ENCODE data around the gene AIP. TPM values are rescaled to one million over a fixed set of nuclear protein-coding genes. Genes with fewer than 3 reads are reported as not detected.

The AIP gene
- total and polyA plus RNA-seq, 9 donors = 33.5 to 114 (median 65.4) TPM

- TF ChIP-seq CTCF (IDR thresholded peaks at IDR 0.05) = no peak
- no peak for TF ChIP-seq POLR2A (IDR thresholded peaks at IDR 0.05)
- no peak for TF ChIP-seq EP300 (IDR thresholded peaks at IDR 0.05)
- Histone ChIP-seq H3K4me3 (no peak within 1 kb of the TSS), H3K27me3 (no peaks in the 10 kb centered on the region), H3K9me3 (no peaks in the 10 kb centered on the region), H3K4me1 (ENCODE audit: insufficient read depth) (no peaks in the 10 kb centered on the region), H3K36me3 (no peaks in the 10 kb centered on the region), H3K27ac (no peak within 1 kb of the TSS)
- DNase-seq = no peak
- intact Hi-C loops (cut with DNase I) = no loop called here
- WGBS, 3 donors = 80 to 88% (median 80%) methylated on average over 27 to 33 of the region's 33 CpGs
Measured at GRCh38 chr11:67452141-67452952, 30.5 kb upstream of the AIP start, which contains the start of gene GPR152. Gene GPR152 (minus strand): TSS chr11:67452729. CDS start chr11:67452724, 5 bp downstream.

DNA sequence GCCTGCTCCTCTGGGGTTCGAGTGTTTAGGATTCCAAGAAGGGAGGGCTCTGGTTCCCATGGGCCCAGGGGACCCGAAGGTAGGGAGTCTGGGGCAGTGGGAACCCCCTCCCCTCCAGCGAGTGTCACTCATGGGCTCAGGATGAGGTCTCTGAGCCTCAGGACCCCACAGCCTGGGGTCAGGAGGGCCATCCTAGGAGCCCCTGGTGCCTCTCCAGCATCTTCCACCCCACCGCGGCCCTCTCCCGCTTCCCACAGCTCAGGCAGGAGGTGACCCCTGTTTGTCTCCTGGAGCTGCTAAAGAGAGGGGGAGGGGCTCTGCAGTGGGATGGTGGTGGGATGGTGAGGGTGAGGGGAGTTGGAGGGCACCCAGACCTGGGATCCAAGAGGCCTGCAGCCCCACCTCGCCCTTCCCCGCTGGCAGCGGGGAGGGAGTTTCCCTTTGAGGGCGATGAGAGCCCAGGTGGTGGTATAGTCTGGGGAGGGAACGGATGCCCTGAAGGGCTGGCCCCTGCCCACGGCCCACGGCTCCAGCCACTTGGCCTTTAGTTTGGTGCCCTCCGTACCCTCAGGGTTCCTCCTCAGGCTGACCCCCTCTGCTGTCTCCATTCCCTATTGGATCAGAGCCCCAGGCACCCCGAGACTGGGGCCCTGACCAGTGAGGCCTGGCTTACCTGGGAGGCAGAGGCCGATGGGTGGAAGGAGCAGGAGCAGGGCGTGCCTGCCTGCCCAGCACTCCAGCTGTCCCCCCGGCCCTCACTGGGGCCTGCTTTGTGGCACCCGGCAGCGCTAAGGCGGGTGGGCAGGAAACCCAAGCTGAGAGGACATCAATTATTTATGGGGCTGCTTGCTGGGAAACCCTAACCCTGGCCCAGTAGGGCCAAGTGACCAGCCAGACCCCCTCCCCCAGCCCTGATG lies 28.8 kb upstream of the AIP start:
- Histone ChIP-seq H3K4me1 (ENCODE audit: insufficient read depth) (no peaks in the 10 kb centered on the region), H3K27ac (no peak overlapping the region), H3K27me3 (no peaks in the 10 kb centered on the region), H3K36me3 (no peaks in the 10 kb centered on the region), H3K9me3 (no peaks in the 10 kb centered on the region), H3K4me3 (no peak overlapping the region)
- intact Hi-C loops (cut with DNase I) = no loop called here
- no peak for TF ChIP-seq EP300 (IDR thresholded peaks at IDR 0.05)
- DNase-seq = peak in 1 of 5 donors; percentile 14
- WGBS, 3 donors = 78 to 88% (median 85%) methylated on average over 19 to 21 of the region's 21 CpGs

- intact Hi-C loops (cut with DNase I) = no loop called here
- TF ChIP-seq POLR2A (IDR thresholded peaks at IDR 0.05) = no peak
- no peak for TF ChIP-seq CTCF (IDR thresholded peaks at IDR 0.05)
- TF ChIP-seq EP300 (IDR thresholded peaks at IDR 0.05) = no peak
- H3K36me3 ChIP-seq = no peaks in the 10 kb centered on the region
- no peak for DNase-seq
- H3K27ac ChIP-seq = no peak within 1 kb of the TSS
- no peaks in the 10 kb centered on the region for H3K27me3 ChIP-seq
- H3K4me1 ChIP-seq (ENCODE audit: insufficient read depth) = no peaks in the 10 kb centered on the region
- WGBS, 3 donors = 87 to 90% (median 89%) methylated on average over 3 of the region's 3 CpGs
- H3K4me3 ChIP-seq = no peak within 1 kb of the TSS
- no peaks in the 10 kb centered on the region for H3K9me3 ChIP-seq
Measured at GRCh38 chr11:67455054-67455453, 27.8 kb upstream of the AIP start, which contains the start of gene CABP4. Gene CABP4 (plus strand): TSS chr11:67455354. CDS start chr11:67455424, 70 bp downstream.

DNA sequence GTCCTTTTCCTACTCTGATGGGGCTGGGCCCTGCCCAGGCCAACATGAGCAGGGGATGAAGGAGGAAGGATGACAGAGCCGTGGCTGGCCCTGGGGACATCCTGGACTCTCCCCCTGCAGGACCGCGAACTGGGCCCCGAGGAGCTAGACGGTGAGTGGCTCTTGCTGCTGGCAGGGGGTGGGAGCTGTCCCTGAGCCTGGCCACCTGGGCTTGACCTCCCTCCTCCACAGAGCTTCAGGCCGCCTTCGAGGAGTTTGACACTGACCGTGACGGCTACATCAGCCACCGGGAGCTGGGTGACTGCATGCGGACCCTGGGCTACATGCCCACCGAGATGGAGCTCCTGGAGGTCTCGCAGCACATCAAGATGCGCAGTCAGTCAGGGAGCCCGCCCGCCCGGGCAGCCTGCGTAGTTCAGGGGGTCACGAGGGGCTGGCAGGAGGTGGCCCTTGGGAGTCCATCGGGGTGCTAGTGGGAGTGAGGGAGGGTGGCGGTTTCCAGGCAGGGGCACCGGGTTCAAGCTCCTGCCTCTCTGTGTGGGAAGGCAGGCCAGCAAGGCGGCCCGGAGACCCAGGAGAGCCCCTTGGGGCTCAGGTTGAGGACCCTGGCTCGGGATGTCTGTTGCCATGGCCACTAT lies 26.6 kb upstream of the AIP start:
- H3K27me3 ChIP-seq = no peaks in the 10 kb centered on the region
- TF ChIP-seq POLR2A (IDR thresholded peaks at IDR 0.05) (no peak), EP300 (IDR thresholded peaks at IDR 0.05) (no peak), CTCF (IDR thresholded peaks at IDR 0.05) (no peak)
- intact Hi-C loops (cut with DNase I) = no loop called here
- H3K4me1 ChIP-seq (ENCODE audit: insufficient read depth) = no peaks in the 10 kb centered on the region
- H3K27ac ChIP-seq = no peak overlapping the region
- no peak overlapping the region for H3K4me3 ChIP-seq
- WGBS, 3 donors = 53 to 75% (median 60%) methylated on average over 20 to 25 of the region's 25 CpGs
- peak in 2 of 5 donors; percentile 17 for DNase-seq
- H3K9me3 ChIP-seq = no peaks in the 10 kb centered on the region
- H3K36me3 ChIP-seq = no peaks in the 10 kb centered on the region

All from ovary (tissue), 9 donors.